Measurements from ENCODE around the gene BASP1. TPM values are rescaled to one million over a fixed set of nuclear protein-coding genes. Genes with fewer than 3 reads are reported as not detected.

Gene BASP1
- total RNA-seq, 6 donors from 2014 or later = 19.8 to 78.7 (median 32.9) TPM

DNA sequence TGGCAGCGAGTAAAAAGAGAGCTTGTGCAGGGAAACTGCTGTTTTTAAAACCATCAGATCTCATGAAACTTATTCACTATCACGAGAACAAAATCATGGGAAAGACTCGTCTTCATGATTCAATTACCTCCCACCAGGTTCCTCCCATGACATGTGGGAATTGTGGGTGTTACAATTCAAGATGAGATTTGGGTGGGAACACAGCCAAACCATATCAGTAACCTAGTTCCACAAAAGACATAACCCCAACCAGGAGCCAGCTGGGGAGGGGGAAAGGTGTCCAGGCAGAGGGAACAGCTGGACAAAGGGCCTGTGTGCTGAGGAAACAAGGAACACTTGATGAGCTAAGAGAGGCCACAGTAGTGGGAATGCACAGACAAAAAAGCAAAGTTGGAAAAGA, 71.1 kb downstream of the BASP1 start:
- DNase-seq (no peak), ATAC-seq (ENCODE audit: low FRiP score in 2 of 2) (no peak)
- Histone ChIP-seq H3K4me3 (no peak overlapping the region), H3K27ac (no peak overlapping the region), H3K4me1 (no peaks in the 10 kb centered on the region), H3K27me3 (no peaks in the 10 kb centered on the region), H3K9me3 (no peaks in the 10 kb centered on the region), H3K36me3 (no peaks in the 10 kb centered on the region)
- WGBS, 2 donors = 82 to 94% methylated on average over 3 of the region's 3 CpGs
- TF ChIP-seq POLR2A (IDR thresholded peaks at IDR 0.05) = no peak
- TF ChIP-seq, protein P1, sequence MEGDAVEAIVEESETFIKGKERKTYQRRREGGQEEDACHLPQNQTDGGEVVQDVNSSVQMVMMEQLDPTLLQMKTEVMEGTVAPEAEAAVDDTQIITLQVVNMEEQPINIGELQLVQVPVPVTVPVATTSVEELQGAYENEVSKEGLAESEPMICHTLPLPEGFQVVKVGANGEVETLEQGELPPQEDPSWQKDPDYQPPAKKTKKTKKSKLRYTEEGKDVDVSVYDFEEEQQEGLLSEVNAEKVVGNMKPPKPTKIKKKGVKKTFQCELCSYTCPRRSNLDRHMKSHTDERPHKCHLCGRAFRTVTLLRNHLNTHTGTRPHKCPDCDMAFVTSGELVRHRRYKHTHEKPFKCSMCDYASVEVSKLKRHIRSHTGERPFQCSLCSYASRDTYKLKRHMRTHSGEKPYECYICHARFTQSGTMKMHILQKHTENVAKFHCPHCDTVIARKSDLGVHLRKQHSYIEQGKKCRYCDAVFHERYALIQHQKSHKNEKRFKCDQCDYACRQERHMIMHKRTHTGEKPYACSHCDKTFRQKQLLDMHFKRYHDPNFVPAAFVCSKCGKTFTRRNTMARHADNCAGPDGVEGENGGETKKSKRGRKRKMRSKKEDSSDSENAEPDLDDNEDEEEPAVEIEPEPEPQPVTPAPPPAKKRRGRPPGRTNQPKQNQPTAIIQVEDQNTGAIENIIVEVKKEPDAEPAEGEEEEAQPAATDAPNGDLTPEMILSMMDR (IDR thresholded peaks at IDR 0.05) = no peak
- TF ChIP-seq POLR2AphosphoS5 (IDR thresholded peaks at IDR 0.05) = no peak
- TF ChIP-seq EP300 (IDR thresholded peaks at IDR 0.05) = no peak

DNA sequence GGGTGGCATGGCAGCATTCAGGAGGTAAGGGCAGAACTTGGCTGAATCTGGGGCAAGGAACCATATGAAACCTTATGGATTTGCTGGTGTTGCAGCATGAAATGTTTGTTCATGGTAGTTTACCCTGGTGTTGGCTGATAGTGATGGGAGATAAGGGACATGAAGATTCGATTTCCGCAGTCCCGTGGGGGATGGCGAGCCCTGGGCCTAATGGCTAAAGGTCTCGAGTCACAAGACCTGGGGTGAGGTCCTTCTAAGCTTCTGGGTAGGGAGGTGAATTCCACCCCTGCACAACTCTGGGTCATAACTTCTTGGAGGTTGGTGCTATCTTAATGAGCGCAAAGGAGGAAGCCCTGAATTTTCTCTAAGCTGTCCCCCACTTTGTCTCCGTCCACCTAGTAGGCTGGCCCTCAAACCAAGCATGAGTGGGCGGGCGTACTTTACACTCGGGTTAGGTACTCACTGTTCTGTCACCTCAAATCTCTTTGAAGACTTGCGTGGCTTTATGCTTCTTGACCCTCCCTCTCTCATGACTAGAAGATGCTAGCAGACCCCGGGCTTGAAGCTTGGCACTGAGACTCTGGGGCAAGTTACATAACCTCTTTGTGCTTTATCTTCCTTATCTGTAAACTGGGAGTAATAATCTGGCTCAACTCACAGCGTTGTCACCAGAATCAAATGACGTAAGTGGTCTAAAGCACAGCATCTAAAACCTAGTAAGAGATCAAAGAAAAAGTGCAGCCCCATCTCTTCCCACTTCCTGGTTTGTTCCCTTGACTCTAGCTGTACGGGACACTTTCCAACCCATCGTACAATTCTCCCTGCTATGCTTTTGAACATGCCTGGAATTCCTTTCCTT, 72.5 kb downstream of the BASP1 start:
- ATAC-seq (ENCODE audit: low FRiP score in 2 of 2) (no peak), DNase-seq (no peak)
- no peaks in the 10 kb centered on the region for H3K27me3 ChIP-seq
- WGBS, 2 donors = 68 to 70% methylated on average over 15 to 16 of the region's 16 CpGs
- no peak overlapping the region for H3K27ac ChIP-seq
- H3K4me1 ChIP-seq = no peaks in the 10 kb centered on the region
- H3K9me3 ChIP-seq = no peaks in the 10 kb centered on the region
- no peaks in the 10 kb centered on the region for H3K36me3 ChIP-seq
- H3K4me3 ChIP-seq = no peak overlapping the region
- TF ChIP-seq POLR2AphosphoS5 (IDR thresholded peaks at IDR 0.05) (no peak), POLR2A (IDR thresholded peaks at IDR 0.05) (no peak)

DNA sequence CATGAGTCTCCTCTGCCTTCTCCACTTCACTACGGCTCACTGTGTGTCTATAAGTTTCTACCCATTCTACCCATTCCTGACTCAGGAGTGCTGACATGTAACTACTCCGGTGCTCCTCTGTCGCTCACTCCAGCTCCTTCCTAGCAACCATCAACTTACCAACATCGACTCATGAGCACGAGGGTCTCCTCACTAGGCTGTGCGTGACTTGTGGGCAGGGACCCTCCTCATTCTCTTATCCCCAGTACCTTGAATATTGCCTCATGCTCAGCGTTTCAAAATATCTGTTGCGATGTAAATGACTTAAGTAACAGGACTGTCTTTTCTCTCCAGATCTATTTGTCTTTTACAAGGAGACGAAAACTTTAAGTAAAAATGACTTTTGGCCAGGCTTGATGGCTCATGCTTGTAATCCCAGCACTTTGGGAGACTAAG, 73.1 kb downstream of the BASP1 start:
- ATAC-seq (ENCODE audit: low FRiP score in 2 of 2) (no peak), DNase-seq (no peak)
- no peaks in the 10 kb centered on the region for H3K36me3 ChIP-seq
- H3K4me3 ChIP-seq = no peak overlapping the region
- H3K9me3 ChIP-seq = no peaks in the 10 kb centered on the region
- no peaks in the 10 kb centered on the region for H3K27me3 ChIP-seq
- no peak overlapping the region for H3K27ac ChIP-seq
- no peaks in the 10 kb centered on the region for H3K4me1 ChIP-seq
- WGBS, 2 donors = 71 to 76% methylated on average over 9 of the region's 9 CpGs
- TF ChIP-seq POLR2AphosphoS5 (IDR thresholded peaks at IDR 0.05) (no peak), POLR2A (IDR thresholded peaks at IDR 0.05) (no peak), EP300 (IDR thresholded peaks at IDR 0.05) (no peak)
- TF ChIP-seq, protein P1 (IDR thresholded peaks at IDR 0.05) = no peak

DNA sequence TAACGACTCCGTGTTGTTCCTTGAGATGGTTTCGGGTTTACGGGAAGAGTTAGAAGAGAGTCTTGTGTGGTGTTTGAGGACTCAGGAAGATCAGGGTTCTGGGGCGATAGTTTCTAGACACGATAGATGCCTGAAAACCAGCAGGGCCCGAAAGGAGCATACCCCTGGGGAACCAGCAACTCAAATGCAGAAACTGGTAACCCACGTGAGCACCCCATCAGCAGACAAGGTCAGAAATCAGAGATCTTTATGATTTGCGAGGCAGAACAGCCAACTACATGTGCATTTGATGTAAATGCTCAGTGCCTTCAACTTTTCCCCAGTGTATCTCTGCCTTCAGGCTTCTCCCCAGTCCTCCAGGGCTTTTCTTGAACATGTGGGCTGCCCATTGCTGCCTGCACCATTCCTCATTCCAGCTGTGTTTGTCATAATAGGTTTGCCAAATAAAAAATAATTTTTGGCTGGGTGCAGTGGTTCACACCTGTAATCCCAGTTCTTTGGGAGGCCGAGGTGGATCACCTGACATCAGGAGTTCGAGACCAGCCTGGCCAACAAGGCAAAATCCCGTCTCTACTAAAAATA, 75.1 kb downstream of the BASP1 start:
- ATAC-seq (ENCODE audit: low FRiP score in 2 of 2) (no peak), DNase-seq (no peak)
- Histone ChIP-seq H3K4me3 (no peak overlapping the region), H3K36me3 (no peaks in the 10 kb centered on the region), H3K4me1 (no peaks in the 10 kb centered on the region), H3K27me3 (no peaks in the 10 kb centered on the region), H3K9me3 (no peaks in the 10 kb centered on the region), H3K27ac (no peak overlapping the region)
- TF ChIP-seq POLR2A (IDR thresholded peaks at IDR 0.05) (no peak), POLR2AphosphoS5 (IDR thresholded peaks at IDR 0.05) (no peak), EP300 (IDR thresholded peaks at IDR 0.05) (no peak)
- TF ChIP-seq, protein P1 (IDR thresholded peaks at IDR 0.05) = no peak
- WGBS, 2 donors = 92 to 94% methylated on average over 12 of the region's 12 CpGs

DNA sequence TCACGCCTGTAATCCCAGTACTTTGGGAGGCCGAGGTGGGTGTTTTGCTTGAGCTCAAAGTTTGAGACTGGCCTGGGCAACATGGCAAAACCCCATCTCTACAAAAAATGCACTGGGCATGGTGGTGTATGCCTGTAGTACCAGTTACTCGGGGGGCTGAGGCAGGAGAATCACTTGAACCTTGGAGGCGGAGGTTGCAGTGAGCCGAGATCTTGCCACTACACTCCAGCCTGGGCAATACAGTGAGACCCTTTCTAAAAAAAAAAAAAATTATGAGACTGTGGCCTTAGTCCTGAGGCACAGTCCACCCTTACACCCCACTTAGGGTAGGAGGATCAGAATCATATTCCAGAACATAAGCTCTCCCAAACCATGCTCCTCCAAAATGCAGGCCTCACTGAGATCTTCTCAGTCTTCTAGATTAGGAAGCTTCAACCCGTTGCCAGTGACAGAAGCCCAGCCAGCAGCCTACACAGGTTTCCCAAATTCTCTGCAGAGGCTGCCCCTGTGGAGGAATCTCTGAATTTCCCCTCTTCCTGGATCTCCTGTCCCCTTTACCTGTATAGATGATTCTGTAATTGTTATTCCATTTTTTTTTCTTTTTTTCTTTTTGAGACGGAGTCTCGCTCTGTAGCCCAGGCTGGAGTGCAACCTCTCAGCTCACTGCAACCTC, 77.3 kb downstream of the BASP1 start:
- Histone ChIP-seq H3K27me3 (no peaks in the 10 kb centered on the region), H3K4me3 (no peak overlapping the region), H3K36me3 (no peaks in the 10 kb centered on the region), H3K9me3 (no peaks in the 10 kb centered on the region), H3K27ac (no peak overlapping the region), H3K4me1 (no peaks in the 10 kb centered on the region)
- no peak for DNase-seq
- TF ChIP-seq, protein P1 (IDR thresholded peaks at IDR 0.05) = no peak
- TF ChIP-seq POLR2A (IDR thresholded peaks at IDR 0.05) = no peak
- no peak for TF ChIP-seq EP300 (IDR thresholded peaks at IDR 0.05)
- no peak for TF ChIP-seq POLR2AphosphoS5 (IDR thresholded peaks at IDR 0.05)
- 88 to 93% methylated on average over 7 to 8 of the region's 8 CpGs for WGBS, 2 donors
- peak in 1 of 2 donors; percentile 19 for ATAC-seq (ENCODE audit: low FRiP score in 2 of 2)
